Heart left ventricle (tissue), 13 donors: ENCODE measurements around the gene CIAO3.

Source experiments
- POLR2A ChIP-seq, 2 donors: fragments of 450-650 bp; IDR thresholded peaks; one replicate each; pipeline ENCODE4 v1.6.1; 2017; ENCODE audit warnings: antibody characterized with exemption in 2 of 2, mild to moderate bottlenecking in 2 of 2, moderate library complexity in 2 of 2
- TF ChIP-seq, protein P1 (sequence below), 12 donors: fragments of 200-600 bp; sonication (generic) in 4 of 12; IDR thresholded peaks; one replicate each; pipeline versions ENCODE4 v1.5.0 to v1.8.0; 2018 to 2022; ENCODE audit warnings: antibody characterized with exemption in 12 of 12, mild to moderate bottlenecking in 5 of 12
- donor health status: ischemic (EF 13 %, LVEDD 7.1; RV severe dilation, severe dysfunction).
- donor health status: DM: no; HTN: yes; CAD: no.
- donor health status: DM: no; HTN: no; CAD: no.
- donor health status: ischemic (EF 25% LVEDD 6.9; RV normal size, moderate dysfunction).
- donor health status: ischemic (EF 25% LVEDD 5.7; RV mildly dilated, moderate dysfunction).
- donor health status: ischemic (EF 35%, LVEDD 5.7; RV mildly dilated, moderate dysfunction).
- donor health status: nonischemic (EF 11% LVEDD 7.7; RV severe dilation, severe dysfunction).
- donor health status: DM: yes; HTN: yes; CAD: no.
- donor health status: PGD.
- donor health status: ischemic (EF 29% LVEDD 5.4; RV normal size, mild dysfunction).
- donor health status: nonischemic (EF 23%, LVEDD 6.1; RV moderate dilation, normal function).

DNA sequence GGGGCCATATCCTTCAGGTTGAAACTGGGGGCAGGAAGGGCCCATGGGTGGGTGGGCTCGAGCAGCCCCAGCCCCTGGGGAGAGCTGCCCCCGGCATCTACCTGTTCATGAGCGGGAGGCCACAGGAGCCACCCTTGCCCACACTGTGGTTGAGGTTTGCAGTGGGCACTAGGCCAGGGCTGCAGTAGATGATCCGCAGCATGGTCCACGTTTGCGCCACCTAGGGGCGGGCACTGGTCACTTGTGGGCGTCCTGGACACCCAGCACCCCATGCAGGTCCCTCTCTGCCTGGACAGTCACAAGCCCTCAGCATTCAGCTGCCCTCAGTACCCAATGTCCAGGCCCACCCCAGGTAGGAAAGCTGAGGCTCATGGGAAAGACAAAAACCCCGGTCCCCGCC is 54.8 kb downstream of the CIAO3 start:
- TF ChIP-seq, protein P1, sequence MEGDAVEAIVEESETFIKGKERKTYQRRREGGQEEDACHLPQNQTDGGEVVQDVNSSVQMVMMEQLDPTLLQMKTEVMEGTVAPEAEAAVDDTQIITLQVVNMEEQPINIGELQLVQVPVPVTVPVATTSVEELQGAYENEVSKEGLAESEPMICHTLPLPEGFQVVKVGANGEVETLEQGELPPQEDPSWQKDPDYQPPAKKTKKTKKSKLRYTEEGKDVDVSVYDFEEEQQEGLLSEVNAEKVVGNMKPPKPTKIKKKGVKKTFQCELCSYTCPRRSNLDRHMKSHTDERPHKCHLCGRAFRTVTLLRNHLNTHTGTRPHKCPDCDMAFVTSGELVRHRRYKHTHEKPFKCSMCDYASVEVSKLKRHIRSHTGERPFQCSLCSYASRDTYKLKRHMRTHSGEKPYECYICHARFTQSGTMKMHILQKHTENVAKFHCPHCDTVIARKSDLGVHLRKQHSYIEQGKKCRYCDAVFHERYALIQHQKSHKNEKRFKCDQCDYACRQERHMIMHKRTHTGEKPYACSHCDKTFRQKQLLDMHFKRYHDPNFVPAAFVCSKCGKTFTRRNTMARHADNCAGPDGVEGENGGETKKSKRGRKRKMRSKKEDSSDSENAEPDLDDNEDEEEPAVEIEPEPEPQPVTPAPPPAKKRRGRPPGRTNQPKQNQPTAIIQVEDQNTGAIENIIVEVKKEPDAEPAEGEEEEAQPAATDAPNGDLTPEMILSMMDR (IDR thresholded peaks at IDR 0.05) = peak in 7 of 12 donors; percentile 13 to 41 (median 34)
- TF ChIP-seq POLR2A (IDR thresholded peaks at IDR 0.05) = no peak
